Endothelial cell of umbilical vein (primary cell): ENCODE results near the gene OR10X1. TPM values are rescaled to one million over a fixed set of nuclear protein-coding genes. Genes with fewer than 3 reads are reported as not detected.

Source experiments
- BruUV-seq: library from RNA; stranded (reverse); fragments of 400-500 nt; replicated peaks from 2 replicates; lab custom pipeline; 2021; lab: Mats Ljungman, UMichigan
- CTCF ChIA-PET: fragments of 300-600, 350-600 bp; sonication (Branson Sonifier 250); formaldehyde crosslinking; loops from one replicate; lab custom pipeline; 2021; ENCODE audit warnings: antibody characterized with exemption, inconsistent platforms; lab: Charles Lee
- POLR2A ChIA-PET: fragments of 300-600, 350-600 bp; sonication (Branson Sonifier 250); formaldehyde crosslinking; loops from one replicate; lab custom pipeline; 2021; ENCODE audit warnings: antibody characterized with exemption, inconsistent platforms; lab: Charles Lee
- DNase-seq: peaks from one replicate; pipeline ENCODE4 v3.0.0-alpha.2; 2011; ENCODE audit warnings: low read depth, low spot score
- FAIRE-seq: peaks from 2 replicates; lab custom pipeline; 2011; peaks lifted over from hg19 to GRCh38; lab: Jason Lieb, UNC
- H2AFZ ChIP-seq: 2 replicates; pipeline ENCODE4 v1.6.0; 2012; ENCODE audit warnings: low read depth, low read length, control low read depth, inconsistent platforms
- H3K27ac ChIP-seq: 2 replicates; pipeline ENCODE4 v1.5.1; 2011; ENCODE audit warnings: low read depth, mild to moderate bottlenecking, control low read depth, low read length, moderate library complexity; ENCODE audit not compliant: insufficient read depth
- H3K27me3 ChIP-seq, 2 experiments: 2 replicates each; pipeline versions ENCODE4 v1.6.0 to v1.6.1; 2011; ENCODE audit warnings: low read length in 2 of 2, mixed read lengths in 1 of 2; ENCODE audit not compliant: control insufficient read depth in 2 of 2, insufficient read depth in 2 of 2
- H3K36me3 ChIP-seq, 2 experiments: 2 replicates in 1 of 2; 3 replicates in 1 of 2; pipeline ENCODE4 v1.5.1; 2011; ENCODE audit warnings: low read length in 2 of 2, mild to moderate bottlenecking in 1 of 2, moderate library complexity in 1 of 2; ENCODE audit not compliant: control insufficient read depth in 2 of 2, insufficient read depth in 2 of 2; ENCODE audit errors: extremely low read depth in 1 of 2
- H3K4me1 ChIP-seq: 3 replicates; pipeline ENCODE4 v1.5.1; 2011; ENCODE audit warnings: mild to moderate bottlenecking, low read length; ENCODE audit not compliant: control insufficient read depth, insufficient read depth; ENCODE audit errors: extremely low read depth
- H3K4me2 ChIP-seq: 2 replicates; pipeline ENCODE4 v1.6.1; 2011; ENCODE audit warnings: low read length, control low read depth, mixed read lengths; ENCODE audit not compliant: insufficient read depth
- H3K4me3 ChIP-seq, 3 experiments: fragments of 200-600 bp in 1 of 3; sonication (generic), shearing (Covaris generic) in 1 of 3; replicated peaks in 1 of 3; 2 replicates each; pipeline ENCODE4 v1.5.1; 2011 to 2016; ENCODE audit warnings: control low read depth in 3 of 3, low read length in 3 of 3, mild to moderate bottlenecking in 2 of 3, inconsistent platforms in 1 of 3, low read depth in 1 of 3, moderate library complexity in 1 of 3; ENCODE audit not compliant: insufficient read depth in 1 of 3
- H3K79me2 ChIP-seq: 2 replicates; pipeline ENCODE4 v1.6.0; 2012; ENCODE audit warnings: low read length, inconsistent platforms; ENCODE audit not compliant: control insufficient read depth, insufficient read depth
- H3K9ac ChIP-seq: replicated peaks from 2 replicates; pipeline ENCODE3; 2011; ENCODE audit warnings: low read length, control low read depth; ENCODE audit not compliant: insufficient read depth; ENCODE audit errors: extremely low read depth
- H3K9me1 ChIP-seq: replicated peaks from 3 replicates; pipeline ENCODE4 v1.6.0; 2011; ENCODE audit warnings: mild to moderate bottlenecking, low read length; ENCODE audit not compliant: control insufficient read depth, insufficient read depth; ENCODE audit errors: extremely low read depth
- H3K9me3 ChIP-seq: replicated peaks from 2 replicates; pipeline ENCODE4 v1.5.1; 2012; ENCODE audit warnings: low read length, inconsistent platforms; ENCODE audit not compliant: control insufficient read depth, insufficient read depth
- H4K20me1 ChIP-seq: replicated peaks from 2 replicates; pipeline ENCODE3; 2011; ENCODE audit warnings: mild to moderate bottlenecking, low read length; ENCODE audit not compliant: control insufficient read depth, insufficient read depth; ENCODE audit errors: extremely low read depth
- EZH2 ChIP-seq: IDR thresholded peaks from 2 replicates; pipeline ENCODE4 v1.6.1; 2012; ENCODE audit warnings: borderline replicate concordance, low read depth, mild to moderate bottlenecking, moderate library complexity, low read length, inconsistent platforms; ENCODE audit not compliant: severe bottlenecking
- FOS ChIP-seq: IDR thresholded peaks from 2 replicates; pipeline ENCODE4 v1.6.1; 2011; ENCODE audit warnings: mild to moderate bottlenecking, low read length, moderate library complexity, borderline replicate concordance; ENCODE audit not compliant: insufficient read depth
- GATA2 ChIP-seq: IDR thresholded peaks from 2 replicates; pipeline ENCODE4 v1.7.0; 2011; ENCODE audit warnings: low read depth, mild to moderate bottlenecking, moderate library complexity, mixed read lengths, low read length; ENCODE audit not compliant: insufficient read length, insufficient read depth
- JUN ChIP-seq: IDR thresholded peaks from 2 replicates; pipeline ENCODE4 v1.6.1; 2011; ENCODE audit warnings: borderline replicate concordance, low read depth; ENCODE audit not compliant: insufficient read length, insufficient read depth
- MYC ChIP-seq: IDR thresholded peaks from one replicate; pipeline ENCODE4 v1.6.1; 2011; ENCODE audit warnings: mild to moderate bottlenecking, low read depth, low read length
- POLR2A ChIP-seq: IDR thresholded peaks from 2 replicates; pipeline ENCODE4 v1.6.1; 2012; ENCODE audit warnings: low read depth, mild to moderate bottlenecking, control low read depth, low read length
- POLR2AphosphoS5 ChIP-seq: IDR thresholded peaks from 2 replicates; pipeline ENCODE4 v1.6.1; 2012; ENCODE audit warnings: low read depth, mild to moderate bottlenecking, control low read depth, low read length, moderate library complexity; ENCODE audit not compliant: insufficient read depth
- dilution Hi-C: fragments of 300-500 bp; cut with MboI; formaldehyde crosslinking; loops from one replicate; pipeline ENCODE4 v1.15.0; 2019; ENCODE audit warnings: low sequenced_read_pairs; ENCODE audit not compliant: extremely low pct_ligation_motif_present
- intact Hi-C: fragments of 100-400 bp; cut with micrococcal nuclease; formaldehyde crosslinking; loops from one replicate; pipeline ENCODE4 v1.10.0; 2022
- polyA plus RNA-seq, 4 experiments: library from polyadenylated mRNA; depleted of rRNA in 3 of 4; stranded (reverse) in 3 of 4; unstranded in 1 of 4; fragments of >200 nt; gene quantifications; 2 replicates each; pipeline versions ENCODE4 v1.2.1 to v1.2.3, GENCODE V29; 2011 to 2012; ENCODE audit warnings: missing spikeins in 1 of 4
- total RNA-seq: library from RNA; stranded (reverse); gene quantifications from 2 replicates; pipeline ENCODE4 v1.2.3, GENCODE V29; 2021
- TF ChIP-seq, protein P1 (sequence below), 2 donors: IDR thresholded peaks; 1 replicate in 1 of 2; 2 replicates in 1 of 2; pipeline ENCODE4 v1.5.1; 2011; ENCODE audit warnings: low read length in 2 of 2, mild to moderate bottlenecking in 2 of 2, moderate library complexity in 2 of 2, control low read depth in 1 of 2, inconsistent platforms in 1 of 2, low read depth in 1 of 2; ENCODE audit not compliant: insufficient read depth in 1 of 2; ENCODE audit errors: extremely low read depth in 1 of 2
- TF ChIP-seq, protein P2 (sequence below): IDR thresholded peaks from 2 replicates; pipeline ENCODE4 v1.6.1; 2011; ENCODE audit not compliant: insufficient read depth, insufficient read length

Gene OR10X1
- total and polyA plus RNA-seq, 2 donors (not counting 3 experiments of a cell fraction or from before 2014, with no cell fraction given), result not detected

GRCh38 chr1:158586942-158587341 lies 7.2 kb upstream of the OR10X1 start:
- no peak overlapping the region for H3K9ac ChIP-seq
- H3K79me2 ChIP-seq, result no peaks in the 10 kb centered on the region
- H3K9me1 ChIP-seq, result no peaks in the 10 kb centered on the region
- dilution Hi-C loops, result no loop called here
- TF ChIP-seq, protein P1, sequence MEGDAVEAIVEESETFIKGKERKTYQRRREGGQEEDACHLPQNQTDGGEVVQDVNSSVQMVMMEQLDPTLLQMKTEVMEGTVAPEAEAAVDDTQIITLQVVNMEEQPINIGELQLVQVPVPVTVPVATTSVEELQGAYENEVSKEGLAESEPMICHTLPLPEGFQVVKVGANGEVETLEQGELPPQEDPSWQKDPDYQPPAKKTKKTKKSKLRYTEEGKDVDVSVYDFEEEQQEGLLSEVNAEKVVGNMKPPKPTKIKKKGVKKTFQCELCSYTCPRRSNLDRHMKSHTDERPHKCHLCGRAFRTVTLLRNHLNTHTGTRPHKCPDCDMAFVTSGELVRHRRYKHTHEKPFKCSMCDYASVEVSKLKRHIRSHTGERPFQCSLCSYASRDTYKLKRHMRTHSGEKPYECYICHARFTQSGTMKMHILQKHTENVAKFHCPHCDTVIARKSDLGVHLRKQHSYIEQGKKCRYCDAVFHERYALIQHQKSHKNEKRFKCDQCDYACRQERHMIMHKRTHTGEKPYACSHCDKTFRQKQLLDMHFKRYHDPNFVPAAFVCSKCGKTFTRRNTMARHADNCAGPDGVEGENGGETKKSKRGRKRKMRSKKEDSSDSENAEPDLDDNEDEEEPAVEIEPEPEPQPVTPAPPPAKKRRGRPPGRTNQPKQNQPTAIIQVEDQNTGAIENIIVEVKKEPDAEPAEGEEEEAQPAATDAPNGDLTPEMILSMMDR (IDR thresholded peaks at IDR 0.05; ENCODE audit: extremely low read depth in 1 of 2, insufficient read depth in 1 of 2, low read depth in 1 of 2, low read length in 2 of 2), result no peak
- no peak for TF ChIP-seq JUN
- no peak for TF ChIP-seq POLR2AphosphoS5
- TF ChIP-seq, protein P2, sequence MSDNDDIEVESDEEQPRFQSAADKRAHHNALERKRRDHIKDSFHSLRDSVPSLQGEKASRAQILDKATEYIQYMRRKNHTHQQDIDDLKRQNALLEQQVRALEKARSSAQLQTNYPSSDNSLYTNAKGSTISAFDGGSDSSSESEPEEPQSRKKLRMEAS, result no peak
- TF ChIP-seq FOS, result no peak
- TF ChIP-seq EZH2, result no peak
- no peak for TF ChIP-seq GATA2
- no peak for TF ChIP-seq POLR2A
- no peak for TF ChIP-seq MYC
- H3K4me1 ChIP-seq, result no peaks in the 10 kb centered on the region
- H3K36me3 ChIP-seq, result no peaks in the 10 kb centered on the region
- H3K4me3 ChIP-seq, result no peak overlapping the region
- no peaks in the 10 kb centered on the region for H3K9me3 ChIP-seq
- H2AFZ ChIP-seq, result no peak overlapping the region
- ChIA-PET POLR2A (no interaction called here), CTCF (no interaction called here)
- intact Hi-C loops, result no loop called here
- DNase-seq (no peak), FAIRE-seq (no peak)
- no peaks in the 10 kb centered on the region for H4K20me1 ChIP-seq
- no peak overlapping the region for H3K27ac ChIP-seq
- no peak overlapping the region for H3K4me2 ChIP-seq
- H3K27me3 ChIP-seq, result no peaks in the 10 kb centered on the region
- no TSS peak for BruUV-seq
